K562 (cell line): ENCODE measurements around the gene MIX23. TPM values are rescaled to one million over a fixed set of nuclear protein-coding genes. Genes with fewer than 3 reads are reported as not detected.

ENCODE experiments used
- ATAC-seq: fragments of 200-7000 bp; cut with Tn5 transposase; 3 replicates; pipeline ENCODE4 v1.9.1; 2020; ENCODE audit warnings: moderate library complexity
- BruUV-seq: library from RNA; stranded (reverse); fragments of 400-500 nt; replicated peaks from 2 replicates; lab custom pipeline; 2021; lab: Mats Ljungman, UMichigan
- CTCF ChIA-PET: fragments of 300-600 bp; formaldehyde crosslinking; extraction: SDS; loops from one replicate; lab custom pipeline; 2021; ENCODE audit warnings: low intra/inter-chr PET ratio; lab: Yijun Ruan, JAX
- POLR2A ChIA-PET: fragments of 300-600, 350-650 bp; sonication (Branson Sonifier 250); formaldehyde crosslinking; extraction: SDS; loops from one replicate; lab custom pipeline; 2021; ENCODE audit warnings: antibody characterized with exemption, inconsistent platforms; lab: Yijun Ruan, JAX
- DNase-seq, 4 experiments: peaks; one replicate each; pipeline versions ENCODE4 v3.0.0 to v3.0.0-alpha.2; 2011 to 2018; ENCODE audit warnings: low spot score in 3 of 4, mixed read lengths in 3 of 4; ENCODE audit errors: extremely low read depth in 1 of 4
- FAIRE-seq: peaks from 2 replicates; lab custom pipeline; 2011; peaks lifted over from hg19 to GRCh38; lab: Jason Lieb, UNC
- H2AFZ ChIP-seq: 2 replicates; pipeline ENCODE4 v1.6.0; 2011; ENCODE audit warnings: low read depth, low read length, control low read depth, inconsistent platforms
- H3K27ac ChIP-seq: fragments of 200-600 bp; 3 replicates; pipeline ENCODE4 v1.8.0; 2011; ENCODE audit warnings: low read depth, mild to moderate bottlenecking, control low read depth, inconsistent platforms, low read length, moderate library complexity, mixed read lengths; ENCODE audit errors: extremely low read depth
- H3K27me3 ChIP-seq, 2 experiments: fragments of 300-600 bp in 1 of 2; 2 replicates in 1 of 2; 3 replicates in 1 of 2; pipeline versions ENCODE4 v1.6.0 to v1.8.0; 2011; ENCODE audit warnings: inconsistent platforms in 2 of 2, low read length in 2 of 2, mild to moderate bottlenecking in 1 of 2, mixed read lengths in 1 of 2, moderate library complexity in 1 of 2; ENCODE audit not compliant: control insufficient read depth in 2 of 2, insufficient read depth in 2 of 2
- H3K36me3 ChIP-seq: fragments of 300-600 bp; 3 replicates; pipeline ENCODE4 v1.8.0; 2011; ENCODE audit warnings: mild to moderate bottlenecking, low read length, inconsistent platforms; ENCODE audit not compliant: control insufficient read depth, insufficient read depth
- H3K4me1 ChIP-seq, 2 experiments: fragments of 200-600 bp in 1 of 2; replicated peaks in 1 of 2; 2 replicates in 1 of 2; 3 replicates in 1 of 2; pipeline versions ENCODE4 v1.5.1 to v1.8.0; 2011; ENCODE audit warnings: inconsistent platforms in 2 of 2, low read length in 2 of 2, mild to moderate bottlenecking in 1 of 2, mixed read lengths in 1 of 2, moderate library complexity in 1 of 2; ENCODE audit not compliant: control insufficient read depth in 2 of 2, insufficient read depth in 2 of 2
- H3K4me2 ChIP-seq: 2 replicates; pipeline ENCODE4 v1.6.1; 2011; ENCODE audit warnings: low read length, control low read depth, inconsistent platforms, mixed read lengths; ENCODE audit not compliant: insufficient read depth
- H3K4me3 ChIP-seq: fragments of 200-600 bp; sonication (generic), shearing (Covaris generic); 2 replicates; pipeline ENCODE4 v1.5.1; 2016; ENCODE audit warnings: control low read depth, inconsistent platforms
- H3K79me2 ChIP-seq: fragments of 200-600 bp; 3 replicates; pipeline ENCODE4 v1.8.0; 2011; ENCODE audit warnings: low read length, inconsistent platforms; ENCODE audit not compliant: control insufficient read depth, insufficient read depth
- H3K9ac ChIP-seq, 2 experiments: 2 replicates each; pipeline versions ENCODE4 v1.6.0 to v1.6.1; 2011; ENCODE audit warnings: low read depth in 2 of 2, low read length in 2 of 2, control low read depth in 1 of 2, inconsistent platforms in 1 of 2, mild to moderate bottlenecking in 1 of 2, mixed read lengths in 1 of 2; ENCODE audit not compliant: insufficient read depth in 1 of 2
- H3K9me1 ChIP-seq: one replicate; pipeline ENCODE4 v1.6.0; 2011; ENCODE audit warnings: inconsistent platforms, mild to moderate bottlenecking, low read length, moderate library complexity; ENCODE audit not compliant: control insufficient read depth, insufficient read depth
- H3K9me3 ChIP-seq: replicated peaks from 2 replicates; pipeline ENCODE4 v1.5.1; 2011; ENCODE audit warnings: low read depth, low read length, inconsistent platforms; ENCODE audit not compliant: control insufficient read depth, insufficient read depth
- H4K20me1 ChIP-seq: replicated peaks from 2 replicates; pipeline ENCODE4 v1.6.1; 2011; ENCODE audit warnings: low read length, inconsistent platforms, mixed read lengths; ENCODE audit not compliant: control insufficient read depth, insufficient read depth
- ARID1B ChIP-seq: fragments of 450-650 bp; IDR thresholded peaks from 2 replicates; pipeline ENCODE4 v1.6.1; 2016; ENCODE audit warnings: antibody characterized with exemption, mild to moderate bottlenecking, inconsistent platforms
- CBFA2T2 ChIP-seq: fragments of 450-650 bp; conservative IDR thresholded peaks from 2 replicates; pipeline ENCODE4 v1.6.1; 2017; ENCODE audit warnings: mild to moderate bottlenecking
- CBFA2T3 ChIP-seq: fragments of 450-650 bp; IDR thresholded peaks from 2 replicates; pipeline ENCODE4 v1.6.1; 2017
- HSF4 ChIP-seq: fragments of 250-450 bp; sonication (Bioruptor Pico); IDR thresholded peaks from 2 replicates; pipeline ENCODE4 v2.1.2; 2022; ENCODE audit warnings: mild to moderate bottlenecking, moderate library complexity, borderline replicate concordance
- KLF13 ChIP-seq: fragments of 450-650 bp; IDR thresholded peaks from 2 replicates; pipeline ENCODE4 v1.6.1; 2016; ENCODE audit warnings: missing genetic modification characterization, low read depth, mild to moderate bottlenecking, missing compliant biosample characterization, moderate library complexity, borderline replicate concordance
- NCOR1 ChIP-seq: fragments of 450-650 bp; IDR thresholded peaks from 2 replicates; pipeline ENCODE4 v1.6.1; 2016; ENCODE audit warnings: mild to moderate bottlenecking, moderate library complexity
- NR2F6 ChIP-seq: fragments of 450-650 bp; formaldehyde crosslinking; IDR thresholded peaks from 2 replicates; pipeline ENCODE4 v1.4.0; 2020; ENCODE audit warnings: mild to moderate bottlenecking
- TAL1 ChIP-seq: fragments of 450-650 bp; IDR thresholded peaks from 2 replicates; pipeline ENCODE4 v1.6.1; 2016; ENCODE audit warnings: mild to moderate bottlenecking
- TCF3 ChIP-seq: sonication (generic); formaldehyde crosslinking; IDR thresholded peaks from 2 replicates; pipeline ENCODE4 v1.4.0; 2020; ENCODE audit warnings: mild to moderate bottlenecking, missing genetic modification reagents
- TCFL5 ChIP-seq: fragments of 250-450 bp; sonication (Bioruptor Pico); conservative IDR thresholded peaks from 2 replicates; pipeline ENCODE4 v1.6.1; 2021; ENCODE audit warnings: mild to moderate bottlenecking, moderate library complexity, matching md5 sums
- TEAD4 ChIP-seq, 2 experiments: sonication (generic) in 1 of 2; formaldehyde crosslinking in 1 of 2; IDR thresholded peaks; 2 replicates each; pipeline versions ENCODE4 v1.6.1 to v1.8.0; 2012 to 2022; ENCODE audit warnings: borderline replicate concordance in 1 of 2, inconsistent platforms in 1 of 2, low read length in 1 of 2, mild to moderate bottlenecking in 1 of 2, missing genetic modification reagents in 1 of 2
- ZKSCAN8 ChIP-seq: fragments of 200-800 bp; sonication (Bioruptor generic); IDR thresholded peaks from 2 replicates; pipeline ENCODE4 v1.6.1; 2016; ENCODE audit warnings: missing genetic modification characterization, missing compliant biosample characterization
- WGBS: fragments of 100-300 bp; shearing (Covaris generic); methylation state at CpG from one replicate; pipeline ENCODE4 v1.1.6; 2016; ENCODE audit warnings: low coverage, mixed read lengths; ENCODE audit not compliant: insufficient coverage; ENCODE audit errors: missing lambda C conversion rate; 5-methylcytosine and 5-hydroxymethylcytosine counted together
- in situ Hi-C: fragments of 300-500 bp; cut with MboI; formaldehyde crosslinking; loops from 4 replicates; pipeline ENCODE4 v1.15.0; 2018; ENCODE audit warnings: inconsistent platforms, mixed read lengths
- intact Hi-C: fragments of 100-400 bp; cut with micrococcal nuclease; formaldehyde crosslinking; loops from 2 replicates; pipeline ENCODE4 v1.14.2; 2022
- polyA plus RNA-seq, 8 experiments: library from polyadenylated mRNA; depleted of rRNA in 4 of 8; stranded (reverse) in 5 of 8; unstranded in 3 of 8; fragments of >200 nt; fragmentation: Nextera tagmentation in 2 of 8; fragmentation: Illumina TruSeq in 1 of 8; extraction: Ambion mirVana in 2 of 8; extraction: Trizol in 1 of 8; gene quantifications; 2 replicates each; pipeline versions ENCODE4 v1.2.1 to v1.2.3, GENCODE V29; 2011 to 2014; ENCODE audit warnings: inconsistent platforms in 1 of 8, missing spikeins in 1 of 8
- total RNA-seq, 7 experiments: library from RNA; depleted of rRNA in 6 of 7; stranded (reverse); fragments of >200 nt in 6 of 7; fragmentation: Illumina TruSeq in 2 of 7; extraction: Trizol in 2 of 7; gene quantifications; 2 replicates each; pipeline versions ENCODE4 v1.2.1 to v1.2.3, GENCODE V29; 2011 to 2021; ENCODE audit warnings: low replicate concordance in 1 of 7

MIX23 gene
- total and polyA plus RNA-seq, 9 of the 15 experiments (the other 6 are each of a cell fraction or from before 2014, with no cell fraction given), result 45.5 to 185 (median 106) TPM

- H3K4me2 ChIP-seq, result no peak overlapping the region
- no TSS peak for BruUV-seq
- no peak for DNase-seq
- no peak overlapping the region for H3K27ac ChIP-seq
- no peak for ATAC-seq
- no peak overlapping the region for H3K4me3 ChIP-seq
- CTCF ChIA-PET, result no interaction called here
- in situ Hi-C loops (loop anchor here (10.0 kb wide), 1 partner anchor 293 kb away; the partner anchor contains the start of gene PARP14), intact Hi-C loops (loop anchor here (2.0 to 5.0 kb wide), 2 partner anchors 170 to 287 kb away; partner anchors contain the start of genes DTX3L and PARP9)
- peaks cover 57% of the 10 kb centered on the region for H3K79me2 ChIP-seq
- TF ChIP-seq NR2F6 (no peak), TCFL5 (CRISPR knock-in tag) (no peak), ZKSCAN8 (CRISPR knock-in tag) (no peak)
- no peak overlapping the region for H2AFZ ChIP-seq
- 50% methylated on average over 2 of the region's 2 CpGs for WGBS
- no peak overlapping the region for H3K9ac ChIP-seq
- no peaks in the 10 kb centered on the region for H3K27me3 ChIP-seq
- POLR2A ChIA-PET, result interaction anchor here (1.1 kb wide), 1 partner anchor 17 kb away, joined by 3 read pairs; no protein-coding TSS in a partner anchor
- peaks cover 0 to 6% of the 10 kb centered on the region in 2 experiments; a peak in 2 of 5 replicates for H3K4me1 ChIP-seq
- peaks cover 34% of the 10 kb centered on the region for H3K36me3 ChIP-seq
- H4K20me1 ChIP-seq, result 0 out of 2 replicates have a peak, but pooled peaks cover 5% of the 10 kb centered on the region
- no peaks in the 10 kb centered on the region for H3K9me3 ChIP-seq
- no peaks in the 10 kb centered on the region for H3K9me1 ChIP-seq
- FAIRE-seq, result no peak
Measured at GRCh38 chr3:122391681-122392446, 8.8 kb upstream of the MIX23 start.

- in situ Hi-C loops (loop anchor here (10.0 kb wide), 1 partner anchor 294 kb away; the partner anchor contains the start of gene PARP14), intact Hi-C loops (loop anchor here (5.0 kb wide), 1 partner anchor 172 kb away; the partner anchor contains the start of genes DTX3L and PARP9)
- Histone ChIP-seq H3K27ac (no peak overlapping the region), H3K27me3 (no peaks in the 10 kb centered on the region), H2AFZ (no peak overlapping the region), H3K9ac (no peak overlapping the region; a peak in 1 of 4 replicates), H3K79me2 (peaks cover 69% of the 10 kb centered on the region), H3K4me1 (peaks cover 0 to 6% of the 10 kb centered on the region in 2 experiments; a peak in 2 of 5 replicates), H3K9me1 (no peaks in the 10 kb centered on the region), H3K9me3 (no peaks in the 10 kb centered on the region), H3K4me3 (no peak overlapping the region), H4K20me1 (0 out of 2 replicates have a peak, but pooled peaks cover 5% of the 10 kb centered on the region), H3K36me3 (peaks cover 43% of the 10 kb centered on the region), H3K4me2 (peak overlapping the region; percentile 32; the same call in 1 of the 2 replicates)
- POLR2A ChIA-PET, result interaction anchor here (0.7 kb wide), 1 partner anchor 22 kb away, joined by 5 read pairs; no protein-coding TSS in a partner anchor
- DNase-seq (peak in 3 of 4 experiments; percentile 18 to 41 (median 25)), ATAC-seq (peak; percentile 78), FAIRE-seq (no peak)
- CTCF ChIA-PET, result no interaction called here
- TF ChIP-seq KLF13 (tag), result no peak
- peak; percentile 54 for TF ChIP-seq CBFA2T2
- peak; percentile 64 for TF ChIP-seq TEAD4 (IDR thresholded peaks at IDR 0.05; ENCODE audit: low read length)
- no peak for TF ChIP-seq TEAD4 (CRISPR knock-in tag; IDR thresholded peaks at IDR 0.05; ENCODE audit: borderline replicate concordance)
- TF ChIP-seq ARID1B, result peak; percentile 41
- peak; percentile 55; the same call in 1 of the 2 replicates for TF ChIP-seq TAL1
- no peak for TF ChIP-seq HSF4 (CRISPR knock-in tag)
- peak; percentile 72 for TF ChIP-seq CBFA2T3
- 0 out of 2 replicates have a peak, but pooled peaks have one; percentile 24 for TF ChIP-seq NCOR1
- TF ChIP-seq TCF3 (CRISPR knock-in tag), result 0 out of 2 replicates have a peak, but pooled peaks have one; percentile 28
- no TSS peak for BruUV-seq
- WGBS, result 9% methylated on average over 4 of the region's 4 CpGs
Measured at GRCh38 chr3:122390665-122391064, 7.6 kb upstream of the MIX23 start.
